IMR-90 (cell line): Measurements from ENCODE around the gene COL1A1. TPM values are rescaled to one million over a fixed set of nuclear protein-coding genes. Genes with fewer than 3 reads are reported as not detected.

Experiments
- ATAC-seq: fragments of 200-7000 bp; cut with Tn5 transposase; 2 replicates; pipeline ENCODE4 v1.9.1; 2020; ENCODE audit warnings: low read depth, mild to moderate bottlenecking, moderate library complexity
- BruUV-seq: library from RNA; stranded (reverse); fragments of 400-500 nt; replicated peaks from 2 replicates; lab custom pipeline; 2021; lab: Mats Ljungman, UMichigan
- CTCF ChIA-PET: fragments of 300-600 bp; formaldehyde crosslinking; extraction: SDS; loops from one replicate; lab custom pipeline; 2021; ENCODE audit warnings: antibody characterized with exemption; lab: Yijun Ruan, JAX
- POLR2A ChIA-PET: fragments of 300-600 bp; sonication (Branson Sonifier 250); formaldehyde crosslinking; loops from one replicate; lab custom pipeline; 2022; ENCODE audit warnings: antibody characterized with exemption; ENCODE audit not compliant: unreplicated experiment; lab: Charles Lee
- DNase-seq: peaks from one replicate; pipeline ENCODE4 v3.0.0; 2013
- H2AFZ ChIP-seq: replicated peaks from 2 replicates; pipeline ENCODE3; 2013; ENCODE audit warnings: low read length, mild to moderate bottlenecking; ENCODE audit not compliant: poor library complexity
- H2AK5ac ChIP-seq: 2 replicates; pipeline ENCODE4 v1.6.1; 2013; ENCODE audit warnings: low read depth, low read length, inconsistent platforms
- H2AK9ac ChIP-seq: replicated peaks from 2 replicates; pipeline ENCODE3; 2013; ENCODE audit warnings: mild to moderate bottlenecking, low read depth, low read length, moderate library complexity; ENCODE audit not compliant: poor library complexity
- H2BK120ac ChIP-seq: 2 replicates; pipeline ENCODE4 v1.6.1; 2013; ENCODE audit warnings: low read depth, low read length, inconsistent platforms
- H2BK15ac ChIP-seq: 3 replicates; pipeline ENCODE4 v1.6.1; 2013; ENCODE audit warnings: low read depth, low read length, inconsistent platforms
- H2BK20ac ChIP-seq: 2 replicates; pipeline ENCODE4 v1.6.1; 2013; ENCODE audit warnings: low read depth, mild to moderate bottlenecking, inconsistent platforms, low read length, moderate library complexity
- H2BK5ac ChIP-seq: 2 replicates; pipeline ENCODE4 v1.6.1; 2013; ENCODE audit warnings: mild to moderate bottlenecking, low read depth, low read length, inconsistent platforms; ENCODE audit not compliant: poor library complexity, severe bottlenecking
- H3K14ac ChIP-seq: replicated peaks from 2 replicates; pipeline ENCODE4 v1.6.1; 2013; ENCODE audit warnings: low read depth, low read length, inconsistent platforms
- H3K18ac ChIP-seq: 2 replicates; pipeline ENCODE4 v1.6.1; 2013; ENCODE audit warnings: low read depth, low read length, control low read depth
- H3K23ac ChIP-seq: 2 replicates; pipeline ENCODE4 v1.6.1; 2013; ENCODE audit warnings: low read depth, low read length, inconsistent platforms
- H3K27ac ChIP-seq: 2 replicates; pipeline ENCODE4 v1.5.1; 2013; ENCODE audit warnings: mild to moderate bottlenecking, control low read depth, low read length; ENCODE audit not compliant: insufficient read depth
- H3K27me3 ChIP-seq: 2 replicates; pipeline ENCODE4 v1.6.1; 2013; ENCODE audit warnings: low read length; ENCODE audit not compliant: control insufficient read depth, insufficient read depth
- H3K36me3 ChIP-seq: 2 replicates; pipeline ENCODE4 v1.6.1; 2013; ENCODE audit warnings: low read length, mixed read lengths; ENCODE audit not compliant: control insufficient read depth, insufficient read depth
- H3K4ac ChIP-seq: 2 replicates; pipeline ENCODE4 v1.6.1; 2013; ENCODE audit warnings: low read depth, low read length, inconsistent platforms
- H3K4me1 ChIP-seq: 2 replicates; pipeline ENCODE4 v1.6.1; 2013; ENCODE audit warnings: low read length, mixed read lengths; ENCODE audit not compliant: control insufficient read depth, insufficient read depth
- H3K4me2 ChIP-seq: 2 replicates; pipeline ENCODE4 v1.6.1; 2013; ENCODE audit warnings: low read depth, mild to moderate bottlenecking, control low read depth, low read length, moderate library complexity
- H3K4me3 ChIP-seq: 2 replicates; pipeline ENCODE4 v1.5.1; 2013; ENCODE audit warnings: low read depth, mild to moderate bottlenecking, control low read depth, low read length, moderate library complexity; ENCODE audit not compliant: insufficient read depth
- H3K56ac ChIP-seq: 2 replicates; pipeline ENCODE4 v1.6.1; 2013; ENCODE audit warnings: low read length, inconsistent platforms; ENCODE audit not compliant: insufficient read depth; ENCODE audit errors: extremely low read depth
- H3K79me1 ChIP-seq, 2 experiments: 2 replicates each; pipeline ENCODE4 v1.6.1; 2013; ENCODE audit warnings: low read length in 2 of 2, inconsistent platforms in 1 of 2, low read depth in 1 of 2
- H3K9ac ChIP-seq: 2 replicates; pipeline ENCODE4 v1.6.1; 2013; ENCODE audit warnings: low read depth, low read length, control low read depth
- H3K9me1 ChIP-seq: 2 replicates; pipeline ENCODE4 v1.6.1; 2013; ENCODE audit warnings: low read length, inconsistent platforms; ENCODE audit not compliant: insufficient read depth
- H3K9me3 ChIP-seq: 2 replicates; pipeline ENCODE4 v1.6.1; 2013; ENCODE audit warnings: low read length; ENCODE audit not compliant: control insufficient read depth, insufficient read depth
- H4K20me1 ChIP-seq: 2 replicates; pipeline ENCODE4 v1.6.1; 2013; ENCODE audit warnings: low read length, inconsistent platforms; ENCODE audit not compliant: insufficient read depth
- H4K5ac ChIP-seq: 2 replicates; pipeline ENCODE4 v1.6.1; 2013; ENCODE audit warnings: mild to moderate bottlenecking, low read depth, low read length, control low read depth
- H4K8ac ChIP-seq, 2 experiments: 2 replicates each; pipeline ENCODE4 v1.6.1; 2013; ENCODE audit warnings: low read depth in 2 of 2, low read length in 2 of 2, control low read depth in 1 of 2, inconsistent platforms in 1 of 2
- H4K91ac ChIP-seq: 2 replicates; pipeline ENCODE4 v1.6.1; 2013; ENCODE audit warnings: low read depth, low read length, inconsistent platforms; ENCODE audit not compliant: insufficient read depth
- MAZ ChIP-seq: IDR thresholded peaks from 2 replicates; pipeline ENCODE4 v1.6.1; 2012; ENCODE audit warnings: low read depth, mild to moderate bottlenecking, low read length, improper control_type of control experiment, moderate library complexity, borderline replicate concordance
- WGBS, 2 experiments: methylation state at CpG; one replicate each; pipeline versions ENCODE4 v1.1.5 to v1.1.7; 2013; ENCODE audit warnings: missing lambda C conversion rate in 2 of 2; ENCODE audit not compliant: insufficient read length in 1 of 2; ENCODE audit errors: extremely low coverage in 2 of 2; 5-methylcytosine and 5-hydroxymethylcytosine counted together
- dilution Hi-C: fragments of 300-500 bp; cut with HindIII; formaldehyde crosslinking; loops from one replicate; pipeline ENCODE4 v1.14.3; 2018; ENCODE audit warnings: low sequenced_read_pairs; ENCODE audit not compliant: unreplicated experiment
- in situ Hi-C: fragments of 300-500 bp; cut with MboI; formaldehyde crosslinking; loops from 3 replicates; pipeline ENCODE4 v1.14.3; 2019; ENCODE audit warnings: low sequenced_read_pairs, inconsistent platforms, mixed read lengths
- intact Hi-C: fragments of 100-400 bp; cut with micrococcal nuclease; formaldehyde crosslinking; loops from 2 replicates; pipeline ENCODE4 v1.10.0; 2022
- polyA plus RNA-seq, 3 experiments: library from polyadenylated mRNA; depleted of rRNA; stranded (reverse); fragments of >200 nt; gene quantifications; 2 replicates each; pipeline ENCODE4 v1.2.3, GENCODE V29; 2012; ENCODE audit warnings: low replicate concordance in 1 of 3
- total RNA-seq: library from RNA; depleted of rRNA; stranded (reverse); fragments of >200 nt; gene quantifications from 2 replicates; pipeline ENCODE4 v1.2.3, GENCODE V29; 2012
- TF ChIP-seq, protein P1 (sequence below): fragments of 150-350 bp; IDR thresholded peaks from 2 replicates; pipeline ENCODE4 v1.6.1; 2017; ENCODE audit warnings: mild to moderate bottlenecking, antibody characterized with exemption, low read length, low read depth

COL1A1 gene
- total and polyA plus RNA-seq, 2 of the 4 experiments (the other 2 are of a cell fraction): 2,180 to 4,350 TPM

DNA sequence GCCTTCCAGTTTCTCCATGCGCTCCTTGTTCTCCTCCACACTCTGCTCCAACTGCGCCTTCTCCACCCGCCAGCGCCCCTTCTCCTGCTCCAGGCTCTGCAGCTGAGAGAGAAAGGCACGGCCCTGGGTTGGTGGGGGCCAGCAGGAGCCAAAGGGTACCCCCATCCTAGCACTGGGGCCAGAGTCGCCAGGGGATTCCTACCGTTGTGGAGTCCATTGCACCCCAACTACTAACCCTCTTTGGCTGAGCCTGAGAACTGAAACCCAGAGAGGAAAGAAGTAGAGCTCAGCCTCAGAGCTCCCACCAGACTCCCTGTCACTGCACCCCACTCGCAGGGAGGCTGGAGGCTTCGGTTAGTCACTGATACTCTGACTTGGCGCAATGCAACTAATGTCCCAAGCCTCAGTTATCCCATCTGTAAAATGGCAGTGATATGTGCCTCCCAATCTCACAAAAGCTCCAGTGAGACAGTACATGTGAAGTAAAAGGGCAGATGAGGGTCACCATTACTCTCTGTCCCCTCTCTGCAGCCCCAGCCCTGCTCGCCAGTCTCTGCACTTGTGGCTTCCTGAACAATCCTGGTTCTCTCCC lies 65.2 kb downstream of the COL1A1 start:
- Histone ChIP-seq H3K27me3 (no peaks in the 10 kb centered on the region), H2BK120ac (no peak overlapping the region), H3K9me3 (no peaks in the 10 kb centered on the region), H2BK15ac (no peak overlapping the region), H3K56ac (no peak overlapping the region), H4K91ac (no peak overlapping the region), H2AK5ac (no peak overlapping the region), H3K23ac (no peak overlapping the region), H3K27ac (no peak overlapping the region), H4K5ac (no peak overlapping the region), H4K8ac (no peak overlapping the region), H4K20me1 (peaks cover 56% of the 10 kb centered on the region), H3K79me1 (peaks cover 30 to 71% of the 10 kb centered on the region in 2 experiments), H3K36me3 (peaks cover 66% of the 10 kb centered on the region), H3K9ac (no peak overlapping the region), H3K4ac (no peak overlapping the region), H3K14ac (no peak overlapping the region), H3K9me1 (peaks cover 6% of the 10 kb centered on the region), H3K18ac (no peak overlapping the region), H2BK5ac (no peak overlapping the region), H2BK20ac (no peak overlapping the region), H2AFZ (no peak overlapping the region), H3K4me2 (no peak overlapping the region), H3K4me3 (no peak overlapping the region), H3K4me1 (peaks cover 13% of the 10 kb centered on the region), H2AK9ac (no peak overlapping the region)
- no TSS peak for BruUV-seq
- ATAC-seq (no peak), DNase-seq (no peak)
- intact Hi-C loops: no loop called here
- dilution Hi-C loops: no loop called here
- ChIA-PET CTCF (interaction anchor here (0.9 kb wide), 1 partner anchor 42 kb away, joined by 3 read pairs; no protein-coding TSS in a partner anchor), POLR2A (interaction anchor here (0.6 kb wide), 1 partner anchor 278 kb away, joined by 4 read pairs; no protein-coding TSS in a partner anchor)
- in situ Hi-C loops: no loop called here
- 95% methylated on average over 7 of the region's 11 CpGs; no CpG with 5 or more reads in 1 of the 2 experiments for whole genome bisulfite sequencing, 2 experiments
- no peak for TF ChIP-seq MAZ
- TF ChIP-seq, protein P1, sequence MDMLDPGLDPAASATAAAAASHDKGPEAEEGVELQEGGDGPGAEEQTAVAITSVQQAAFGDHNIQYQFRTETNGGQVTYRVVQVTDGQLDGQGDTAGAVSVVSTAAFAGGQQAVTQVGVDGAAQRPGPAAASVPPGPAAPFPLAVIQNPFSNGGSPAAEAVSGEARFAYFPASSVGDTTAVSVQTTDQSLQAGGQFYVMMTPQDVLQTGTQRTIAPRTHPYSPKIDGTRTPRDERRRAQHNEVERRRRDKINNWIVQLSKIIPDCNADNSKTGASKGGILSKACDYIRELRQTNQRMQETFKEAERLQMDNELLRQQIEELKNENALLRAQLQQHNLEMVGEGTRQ: no peak
